ENCODE data around the gene RBKS.

- no peak for TF ChIP-seq TAF1 (IDR thresholded peaks at IDR 0.05; ENCODE audit: borderline replicate concordance, low read depth, low read length)
- no peak for TF ChIP-seq SIN3A (IDR thresholded peaks at IDR 0.05; ENCODE audit: borderline replicate concordance, low read depth, low read length)
- TF ChIP-seq MXI1 (IDR thresholded peaks at IDR 0.05; ENCODE audit: low read depth, low read length): no peak
- TF ChIP-seq JUND (IDR thresholded peaks at IDR 0.05): no peak
- no peak for TF ChIP-seq CTCF (IDR thresholded peaks at IDR 0.05)
- TF ChIP-seq RAD21 (IDR thresholded peaks at IDR 0.05; ENCODE audit: low read length): no peak
- no peak for TF ChIP-seq FOXM1 (IDR thresholded peaks at IDR 0.05; ENCODE audit: low read depth)
Measured at GRCh38 chr2:27849558-27850205, 40.5 kb downstream of the RBKS start.

Measured in SK-N-SH (cell line).